ENCODE results near the gene VPS13D.
"Not testable (repeated sequence)": the region's sequence is repeated elsewhere in the genome, so short reads cannot be mapped to it uniquely, and the experiment has no call there.

The VPS13D gene

GRCh38 chr1:12501661-12502060, 271.8 kb downstream of the VPS13D start:
- DNase-seq = peak in 1 of 2 donors; percentile 26

GRCh38 chr1:12502336-12503109, 272.7 kb downstream of the VPS13D start:
- DNase-seq = peak; percentile 36

- DNase-seq = no peak
Measured at GRCh38 chr1:12503709-12504108, 273.9 kb downstream of the VPS13D start.

- no peak for DNase-seq
Measured at GRCh38 chr1:12504601-12505000, 274.8 kb downstream of the VPS13D start.

- DNase-seq = no peak
Measured at GRCh38 chr1:12505231-12505630, 275.4 kb downstream of the VPS13D start.

- no peak for DNase-seq
Measured at GRCh38 chr1:12505639-12506280, 275.9 kb downstream of the VPS13D start.

GRCh38 chr1:12506281-12507280, 276.8 kb downstream of the VPS13D start:
- no peak for DNase-seq

GRCh38 chr1:12507631-12508030, 277.8 kb downstream of the VPS13D start:
- DNase-seq = no peak

- no peak for DNase-seq
Measured at GRCh38 chr1:12508849-12509248, 279.0 kb downstream of the VPS13D start.

GRCh38 chr1:12511128-12511484, 281.3 kb downstream of the VPS13D start:
- no peak for DNase-seq

GRCh38 chr1:12511516-12512468, 282.0 kb downstream of the VPS13D start:
- no peak for DNase-seq

GRCh38 chr1:12513181-12513580, 283.4 kb downstream of the VPS13D start:
- no peak for DNase-seq

GRCh38 chr1:12514590-12514989, 284.8 kb downstream of the VPS13D start:
- DNase-seq = no peak

GRCh38 chr1:12515234-12515633, 285.4 kb downstream of the VPS13D start:
- DNase-seq = no peak

- DNase-seq = peak in 1 of 2 donors; percentile 19
Measured at GRCh38 chr1:12516741-12517140, 286.9 kb downstream of the VPS13D start.

- DNase-seq = peak; percentile 59 to 66
Measured at GRCh38 chr1:12518931-12519692, 289.3 kb downstream of the VPS13D start.

- DNase-seq = no peak
Measured at GRCh38 chr1:12519693-12520364, 290.0 kb downstream of the VPS13D start.

GRCh38 chr1:12521096-12521495, 291.3 kb downstream of the VPS13D start:
- no peak for DNase-seq

- not testable (repeated sequence) for DNase-seq
Measured at GRCh38 chr1:12522780-12523179, 292.9 kb downstream of the VPS13D start.

GRCh38 chr1:12524266-12524665, 294.4 kb downstream of the VPS13D start:
- DNase-seq = no peak

Measured in stimulated activated CD4-positive, alpha-beta T cell treated with anti-CD3 and anti-CD28 coated beads, Interleukin-2, amount 100 ng/mL, for 24 hours (primary cell).